Tibial nerve (tissue), 4 donors: ENCODE results near the gene DIP2C. TPM values are rescaled to one million over a fixed set of nuclear protein-coding genes. Genes with fewer than 3 reads are reported as not detected.
"Not testable (repeated sequence)": the region's sequence is repeated elsewhere in the genome, so short reads cannot be mapped to it uniquely, and the experiment has no call there.

ENCODE experiments used
- DNase-seq, 2 donors: peaks; one replicate each; pipeline ENCODE4 v3.0.0-alpha.2; 2019; ENCODE audit warnings: low spot score in 2 of 2
- H3K27ac ChIP-seq, 4 donors: fragments of 200-600 bp; sonication (generic) in 3 of 4; one replicate each; pipeline ENCODE4 v1.5.1; 2017 to 2019; ENCODE audit warnings: mild to moderate bottlenecking in 1 of 4
- H3K27me3 ChIP-seq, 2 donors: fragments of 200-600 bp; sonication (generic) in 1 of 2; one replicate each; pipeline versions ENCODE4 v1.5.1 to v1.6.0; 2017 to 2019
- H3K36me3 ChIP-seq, 3 donors: fragments of 200-600 bp; sonication (generic); one replicate each; pipeline ENCODE4 v1.5.1; 2018 to 2019
- H3K4me1 ChIP-seq, 4 donors: fragments of 200-600 bp; sonication (generic) in 3 of 4; one replicate each; pipeline ENCODE4 v1.5.1; 2017 to 2019
- H3K4me3 ChIP-seq, 4 donors: fragments of 200-600 bp; sonication (generic) in 3 of 4; one replicate each; pipeline ENCODE4 v1.5.1; 2017 to 2019; ENCODE audit warnings: mild to moderate bottlenecking in 1 of 4, moderate library complexity in 1 of 4
- H3K9me3 ChIP-seq, 4 donors: fragments of 200-600 bp; sonication (generic) in 3 of 4; one replicate each; pipeline ENCODE4 v1.5.1; 2017 to 2019
- CTCF ChIP-seq, 5 experiments: fragments of 200-600 bp in 3 of 5; fragments of 450-650 bp in 2 of 5; sonication (generic) in 3 of 5; IDR thresholded peaks; one replicate each; pipeline ENCODE4 v1.5.1; 2016 to 2019; ENCODE audit warnings: antibody characterized with exemption in 5 of 5, mild to moderate bottlenecking in 3 of 5, moderate library complexity in 2 of 5
- EP300 ChIP-seq, 2 donors: sonication (generic); formaldehyde crosslinking; IDR thresholded peaks; one replicate each; pipeline ENCODE4 v1.6.1; 2017; ENCODE audit warnings: antibody characterized with exemption in 2 of 2, mild to moderate bottlenecking in 1 of 2
- POLR2A ChIP-seq, 2 donors: fragments of 450-650 bp; IDR thresholded peaks; one replicate each; pipeline ENCODE4 v1.6.1; 2017; ENCODE audit warnings: antibody characterized with exemption in 2 of 2, mild to moderate bottlenecking in 2 of 2, moderate library complexity in 2 of 2
- WGBS, 2 donors: methylation state at CpG; one replicate each; pipeline ENCODE4 v1.1.5; 2018; 5-methylcytosine and 5-hydroxymethylcytosine counted together
- total RNA-seq, 4 donors: library from RNA; depleted of rRNA; stranded (reverse); fragments of >200 nt; gene quantifications; one replicate each; pipeline ENCODE4 v1.1.0, GENCODE V29; 2016

The DIP2C gene
- total RNA-seq, 4 donors from 2014 or later = 31.4 to 46.5 (median 36.0) TPM

- TF ChIP-seq CTCF (IDR thresholded peaks at IDR 0.05) = no peak
- TF ChIP-seq EP300 (IDR thresholded peaks at IDR 0.05) = no peak
- no peak for TF ChIP-seq POLR2A (IDR thresholded peaks at IDR 0.05)
- Histone ChIP-seq H3K4me3 (no peak overlapping the region), H3K36me3 (no peaks in the 10 kb centered on the region), H3K27me3 (no peaks in the 10 kb centered on the region), H3K9me3 (no peaks in the 10 kb centered on the region), H3K4me1 (peaks cover 0 to 54% (median 21%) of the 10 kb centered on the region in 4 donors), H3K27ac (peak overlapping the region in 2 of 4 donors; percentile 52 to 60)
- 40 to 44% methylated on average over 17 of the region's 17 CpGs for WGBS, 2 donors
- no peak for DNase-seq
Observed at GRCh38 chr10:598415-599170, 90.9 kb downstream of the DIP2C start.

- no peaks in the 10 kb centered on the region for H3K9me3 ChIP-seq
- H3K27ac ChIP-seq = peak overlapping the region in 2 of 4 donors; percentile 52 to 60
- H3K4me1 ChIP-seq = peaks cover 0 to 51% (median 23%) of the 10 kb centered on the region in 4 donors
- DNase-seq = no peak
- H3K27me3 ChIP-seq = no peaks in the 10 kb centered on the region
- no peak overlapping the region for H3K4me3 ChIP-seq
- TF ChIP-seq POLR2A (IDR thresholded peaks at IDR 0.05) (no peak), EP300 (IDR thresholded peaks at IDR 0.05) (no peak), CTCF (IDR thresholded peaks at IDR 0.05) (no peak)
- 89 to 96% methylated on average over 10 to 14 of the region's 17 CpGs for WGBS, 2 donors
- H3K36me3 ChIP-seq = no peaks in the 10 kb centered on the region
Observed at GRCh38 chr10:597976-598375, 91.5 kb downstream of the DIP2C start.

- 92 to 94% methylated on average over 15 to 17 of the region's 17 CpGs for WGBS, 2 donors
- H3K36me3 ChIP-seq = no peaks in the 10 kb centered on the region
- H3K4me1 ChIP-seq = peaks cover 0 to 47% (median 23%) of the 10 kb centered on the region in 4 donors
- DNase-seq = no peak
- no peaks in the 10 kb centered on the region for H3K9me3 ChIP-seq
- no peaks in the 10 kb centered on the region for H3K27me3 ChIP-seq
- TF ChIP-seq POLR2A (IDR thresholded peaks at IDR 0.05) (no peak), CTCF (IDR thresholded peaks at IDR 0.05) (no peak), EP300 (IDR thresholded peaks at IDR 0.05) (no peak)
- H3K27ac ChIP-seq = no peak overlapping the region
- H3K4me3 ChIP-seq = no peak overlapping the region
Observed at GRCh38 chr10:596725-597345, 92.6 kb downstream of the DIP2C start.

- not testable (repeated sequence) for H3K4me3 ChIP-seq, H3K36me3 ChIP-seq, H3K27me3 ChIP-seq, H3K27ac ChIP-seq, DNase-seq, H3K9me3 ChIP-seq
- WGBS, 2 donors = 91 to 93% methylated on average over 10 of the region's 10 CpGs
- peaks cover 0 to 40% (median 18%) of the 10 kb centered on the region in 4 donors for H3K4me1 ChIP-seq
Observed at GRCh38 chr10:596131-596530, 93.3 kb downstream of the DIP2C start.

- no peak for DNase-seq
- WGBS, 2 donors = 95 to 97% methylated on average over 12 of the region's 12 CpGs
- Histone ChIP-seq H3K4me1 (peaks cover 0 to 35% (median 16%) of the 10 kb centered on the region in 4 donors), H3K4me3 (no peak overlapping the region), H3K36me3 (no peaks in the 10 kb centered on the region), H3K27me3 (no peaks in the 10 kb centered on the region), H3K9me3 (no peaks in the 10 kb centered on the region), H3K27ac (no peak overlapping the region)
- TF ChIP-seq POLR2A (IDR thresholded peaks at IDR 0.05) (no peak), CTCF (IDR thresholded peaks at IDR 0.05) (no peak), EP300 (IDR thresholded peaks at IDR 0.05) (no peak)
Observed at GRCh38 chr10:595473-595872, 94.0 kb downstream of the DIP2C start.
